ENCODE measurements around the gene GSAP.

GSAP gene

GRCh38 chr7:77382532-77382931 lies 33.6 kb downstream of the GSAP start:
- H3K4me1 Mint-ChIP-seq, result peaks cover 5% of the 10 kb centered on the region
- CTCF ChIA-PET, result no interaction called here
- peaks cover 27% of the 10 kb centered on the region for H3K36me3 Mint-ChIP-seq
- no peak for DNase-seq
- no peaks in the 10 kb centered on the region for H3K27me3 Mint-ChIP-seq
- H3K9me3 Mint-ChIP-seq, result no peaks in the 10 kb centered on the region
- no peak overlapping the region for H3K27ac Mint-ChIP-seq
- no peak overlapping the region for H3K4me3 Mint-ChIP-seq

GRCh38 chr7:77378584-77378983 lies 37.6 kb downstream of the GSAP start:
- H3K9me3 Mint-ChIP-seq, result no peaks in the 10 kb centered on the region
- CTCF ChIA-PET, result no interaction called here
- DNase-seq, result no peak
- H3K4me3 Mint-ChIP-seq, result no peak overlapping the region
- no peak overlapping the region for H3K27ac Mint-ChIP-seq
- peaks cover 30% of the 10 kb centered on the region for H3K36me3 Mint-ChIP-seq
- H3K27me3 Mint-ChIP-seq, result no peaks in the 10 kb centered on the region
- no peaks in the 10 kb centered on the region for H3K4me1 Mint-ChIP-seq

GRCh38 chr7:77370606-77371005 lies 45.5 kb downstream of the GSAP start:
- H3K4me1 Mint-ChIP-seq, result no peaks in the 10 kb centered on the region
- peaks cover 12% of the 10 kb centered on the region for H3K36me3 Mint-ChIP-seq
- no peak for DNase-seq
- H3K27me3 Mint-ChIP-seq, result no peaks in the 10 kb centered on the region
- CTCF ChIA-PET, result interaction anchor here (1.2 kb wide), 1 partner anchor 19 kb away, joined by 3 read pairs; no protein-coding TSS in a partner anchor
- no peak overlapping the region for H3K27ac Mint-ChIP-seq
- H3K9me3 Mint-ChIP-seq, result peaks cover 7% of the 10 kb centered on the region
- H3K4me3 Mint-ChIP-seq, result no peak overlapping the region

GRCh38 chr7:77368974-77369373 lies 47.2 kb downstream of the GSAP start:
- H3K36me3 Mint-ChIP-seq, result peaks cover 9% of the 10 kb centered on the region
- no peak overlapping the region for H3K4me3 Mint-ChIP-seq
- DNase-seq, result no peak
- H3K27me3 Mint-ChIP-seq, result no peaks in the 10 kb centered on the region
- H3K27ac Mint-ChIP-seq, result no peak overlapping the region
- CTCF ChIA-PET, result no interaction called here
- H3K4me1 Mint-ChIP-seq, result no peaks in the 10 kb centered on the region
- peaks cover 7% of the 10 kb centered on the region for H3K9me3 Mint-ChIP-seq

- CTCF ChIA-PET, result interaction anchor here (0.8 kb wide), 1 partner anchor 19 kb away, joined by 3 read pairs; no protein-coding TSS in a partner anchor
Measured at GRCh38 chr7:77367976-77368375, 48.2 kb downstream of the GSAP start.

GRCh38 chr7:77362905-77363304 lies 53.2 kb downstream of the GSAP start:
- Mint-ChIP-seq H3K9me3 (peaks cover 7% of the 10 kb centered on the region), H3K27ac (no peak overlapping the region), H3K4me1 (peaks cover 8% of the 10 kb centered on the region), H3K27me3 (no peaks in the 10 kb centered on the region), H3K36me3 (peaks cover 14% of the 10 kb centered on the region), H3K4me3 (no peak overlapping the region)
- no peak for DNase-seq
- CTCF ChIA-PET, result interaction anchor here (1.2 kb wide), 2 partner anchors 12 to 30 kb away, joined by 3 to 4 read pairs; no protein-coding TSS in a partner anchor

More at GRCh38 chr7:77367976-77368375, 48.2 kb downstream of the GSAP start:
- Mint-ChIP-seq H3K27me3 (no peaks in the 10 kb centered on the region), H3K36me3 (peaks cover 9% of the 10 kb centered on the region), H3K4me1 (no peaks in the 10 kb centered on the region), H3K27ac (no peak overlapping the region), H3K4me3 (no peak overlapping the region), H3K9me3 (peaks cover 7% of the 10 kb centered on the region)
- DNase-seq, result no peak

GRCh38 chr7:77360969-77361368 lies 55.2 kb downstream of the GSAP start:
- no peak overlapping the region for H3K27ac Mint-ChIP-seq

GRCh38 chr7:77360104-77360503 lies 56.0 kb downstream of the GSAP start:
- H3K4me1 Mint-ChIP-seq, result peaks cover 20% of the 10 kb centered on the region
- peaks cover 17% of the 10 kb centered on the region for H3K36me3 Mint-ChIP-seq
- H3K4me3 Mint-ChIP-seq, result no peak overlapping the region
- CTCF ChIA-PET, result no interaction called here
- no peak for DNase-seq
- no peaks in the 10 kb centered on the region for H3K27me3 Mint-ChIP-seq
- no peak overlapping the region for H3K27ac Mint-ChIP-seq
- H3K9me3 Mint-ChIP-seq, result no peaks in the 10 kb centered on the region

More at GRCh38 chr7:77360969-77361368, 55.2 kb downstream of the GSAP start:
- DNase-seq, result no peak
- H3K4me3 Mint-ChIP-seq, result no peak overlapping the region
- no peaks in the 10 kb centered on the region for H3K27me3 Mint-ChIP-seq
- CTCF ChIA-PET, result no interaction called here
- no peaks in the 10 kb centered on the region for H3K9me3 Mint-ChIP-seq
- H3K36me3 Mint-ChIP-seq, result peaks cover 14% of the 10 kb centered on the region
- H3K4me1 Mint-ChIP-seq, result peaks cover 12% of the 10 kb centered on the region

- H3K27ac Mint-ChIP-seq, result no peak overlapping the region
- peaks cover 25% of the 10 kb centered on the region for H3K4me1 Mint-ChIP-seq
- CTCF ChIA-PET, result no interaction called here
- H3K9me3 Mint-ChIP-seq, result no peaks in the 10 kb centered on the region
- no peak overlapping the region for H3K4me3 Mint-ChIP-seq
- no peaks in the 10 kb centered on the region for H3K27me3 Mint-ChIP-seq
- H3K36me3 Mint-ChIP-seq, result peaks cover 18% of the 10 kb centered on the region
- no peak for DNase-seq
Measured at GRCh38 chr7:77359599-77359998, 56.5 kb downstream of the GSAP start.

- CTCF ChIA-PET, result no interaction called here
- H3K27ac Mint-ChIP-seq, result no peak overlapping the region
- H3K4me1 Mint-ChIP-seq, result peaks cover 64% of the 10 kb centered on the region
Measured at GRCh38 chr7:77354914-77355313, 61.2 kb downstream of the GSAP start.

GRCh38 chr7:77354484-77354883 lies 61.7 kb downstream of the GSAP start:
- Mint-ChIP-seq H3K4me1 (peaks cover 64% of the 10 kb centered on the region), H3K27ac (peak overlapping the region; percentile 62), H3K36me3 (peaks cover 23% of the 10 kb centered on the region), H3K9me3 (no peaks in the 10 kb centered on the region), H3K27me3 (no peaks in the 10 kb centered on the region), H3K4me3 (peak overlapping the region; percentile 28)
- DNase-seq, result no peak
- CTCF ChIA-PET, result no interaction called here

More at GRCh38 chr7:77354914-77355313, 61.2 kb downstream of the GSAP start:
- H3K27me3 Mint-ChIP-seq, result no peaks in the 10 kb centered on the region
- peaks cover 27% of the 10 kb centered on the region for H3K36me3 Mint-ChIP-seq
- DNase-seq, result no peak
- no peak overlapping the region for H3K4me3 Mint-ChIP-seq
- H3K9me3 Mint-ChIP-seq, result no peaks in the 10 kb centered on the region

- CTCF ChIA-PET, result no interaction called here
- Mint-ChIP-seq H3K36me3 (peaks cover 22% of the 10 kb centered on the region), H3K27ac (no peak overlapping the region), H3K9me3 (no peaks in the 10 kb centered on the region), H3K27me3 (no peaks in the 10 kb centered on the region), H3K4me3 (no peak overlapping the region), H3K4me1 (peaks cover 70% of the 10 kb centered on the region)
- no peak for DNase-seq
Measured at GRCh38 chr7:77353911-77354310, 62.2 kb downstream of the GSAP start.

GRCh38 chr7:77353407-77353721 lies 62.8 kb downstream of the GSAP start:
- H3K9me3 Mint-ChIP-seq, result no peaks in the 10 kb centered on the region
- H3K36me3 Mint-ChIP-seq, result peaks cover 27% of the 10 kb centered on the region
- CTCF ChIA-PET, result no interaction called here
- peak overlapping the region; percentile 7 for H3K27ac Mint-ChIP-seq
- no peak for DNase-seq
- peaks cover 75% of the 10 kb centered on the region for H3K4me1 Mint-ChIP-seq
- no peak overlapping the region for H3K4me3 Mint-ChIP-seq
- no peaks in the 10 kb centered on the region for H3K27me3 Mint-ChIP-seq

- Mint-ChIP-seq H3K27ac (peak overlapping the region; percentile 94), H3K4me3 (no peak overlapping the region), H3K4me1 (peaks cover 78% of the 10 kb centered on the region), H3K27me3 (no peaks in the 10 kb centered on the region), H3K9me3 (no peaks in the 10 kb centered on the region), H3K36me3 (peaks cover 29% of the 10 kb centered on the region)
- CTCF ChIA-PET, result interaction anchor here (0.7 to 1.4 kb wide), 2 partner anchors 25 to 106 kb away, joined by 3 read pairs; no protein-coding TSS in a partner anchor
- no peak for DNase-seq
Measured at GRCh38 chr7:77352665-77353406, 63.3 kb downstream of the GSAP start.

- Mint-ChIP-seq H3K36me3 (peaks cover 24% of the 10 kb centered on the region), H3K4me3 (peak overlapping the region; percentile 69), H3K27ac (peak overlapping the region; percentile 94), H3K27me3 (no peaks in the 10 kb centered on the region), H3K4me1 (peaks cover 80% of the 10 kb centered on the region), H3K9me3 (no peaks in the 10 kb centered on the region)
- DNase-seq, result peak; percentile 76
- CTCF ChIA-PET, result interaction anchor here (0.8 to 1.4 kb wide), 3 partner anchors 11 to 104 kb away, joined by 3 read pairs; no protein-coding TSS in a partner anchor
Measured at GRCh38 chr7:77351539-77352004, 64.6 kb downstream of the GSAP start.

Data from activated naive CD4-positive, alpha-beta T cell treated with anti-CD3 and anti-CD28 coated beads, Interleukin-2, amount 10 ng/mL, durations not matched to agents 7 days and 5 days (primary cell).